Left ventricle myocardium inferior (tissue), 1 donor: ENCODE data around the gene NID1. TPM values are rescaled to one million over a fixed set of nuclear protein-coding genes. Genes with fewer than 3 reads are reported as not detected.

Experiments
- DNase-seq: peaks from one replicate; pipeline ENCODE4 v3.0.0-alpha.2; 2020
- H3K27ac ChIP-seq: fragments of 200-600 bp; replicated peaks from 2 replicates; pipeline ENCODE4 v1.8.0; 2021
- H3K27me3 ChIP-seq: fragments of 200-600 bp; 2 replicates; pipeline ENCODE4 v1.8.0; 2021; ENCODE audit warnings: low read depth
- H3K36me3 ChIP-seq: fragments of 200-600 bp; 2 replicates; pipeline ENCODE4 v1.8.0; 2021
- H3K4me1 ChIP-seq: fragments of 200-600 bp; 2 replicates; pipeline ENCODE4 v1.8.0; 2021
- H3K4me3 ChIP-seq: fragments of 200-600 bp; 2 replicates; pipeline ENCODE4 v1.8.0; 2021; ENCODE audit warnings: mild to moderate bottlenecking, moderate library complexity
- H3K9me3 ChIP-seq: fragments of 200-600 bp; replicated peaks from 2 replicates; pipeline ENCODE4 v1.8.0; 2021
- CTCF ChIP-seq: fragments of 200-600 bp; IDR thresholded peaks from 2 replicates; pipeline ENCODE4 v1.8.0; 2021; ENCODE audit warnings: antibody characterized with exemption, mild to moderate bottlenecking, borderline replicate concordance
- intact Hi-C: fragments of 100-400 bp; cut with micrococcal nuclease; formaldehyde crosslinking; loops from one replicate; pipeline ENCODE4 v1.11.0; 2022
- total RNA-seq: library from RNA; stranded (reverse); fragmentation: NEBNext Ultra II Directional; extraction: Animal tissue kit (Norgen Biotek cat#: 25700); gene quantifications from one replicate; pipeline ENCODE4 v1.2.1, GENCODE V29; 2021
- donor health status: DM: no; HTN: yes; CAD: no; lungs with severe emphysema.

Gene NID1
- total RNA-seq, 1 donor from 2014 or later: 40.4 TPM

- Histone ChIP-seq H3K27me3 (no peaks in the 10 kb centered on the region), H3K4me1 (peaks cover 54% of the 10 kb centered on the region), H3K27ac (peak overlapping the region; percentile 57), H3K9me3 (no peaks in the 10 kb centered on the region), H3K4me3 (no peak overlapping the region), H3K36me3 (peaks cover 73% of the 10 kb centered on the region)
- no peak for DNase-seq
- intact Hi-C loops: no loop called here
- no peak for TF ChIP-seq CTCF
Measured at GRCh38 chr1:236002572-236002971, 62.3 kb downstream of the NID1 start.

- intact Hi-C loops: no loop called here
- Histone ChIP-seq H3K4me1 (peaks cover 54% of the 10 kb centered on the region), H3K36me3 (peaks cover 73% of the 10 kb centered on the region), H3K27me3 (no peaks in the 10 kb centered on the region), H3K9me3 (no peaks in the 10 kb centered on the region), H3K27ac (peak overlapping the region; percentile 57), H3K4me3 (no peak overlapping the region)
- TF ChIP-seq CTCF: no peak
- DNase-seq: no peak
Measured at GRCh38 chr1:236002025-236002390, 62.9 kb downstream of the NID1 start.

GRCh38 chr1:236000781-236001180, 64.1 kb downstream of the NID1 start:
- no peak for TF ChIP-seq CTCF
- intact Hi-C loops: no loop called here
- peaks cover 73% of the 10 kb centered on the region for H3K36me3 ChIP-seq

GRCh38 chr1:235999259-235999925, 65.5 kb downstream of the NID1 start:
- no peak for TF ChIP-seq CTCF
- no peaks in the 10 kb centered on the region for H3K9me3 ChIP-seq
- peaks cover 76% of the 10 kb centered on the region for H3K36me3 ChIP-seq
- DNase-seq: no peak
- no peaks in the 10 kb centered on the region for H3K27me3 ChIP-seq
- H3K4me3 ChIP-seq: no peak overlapping the region
- H3K4me1 ChIP-seq: peaks cover 46% of the 10 kb centered on the region
- intact Hi-C loops: no loop called here
- H3K27ac ChIP-seq: peak overlapping the region; percentile 57

More at GRCh38 chr1:236000781-236001180, 64.1 kb downstream of the NID1 start:
- H3K4me3 ChIP-seq: no peak overlapping the region
- no peaks in the 10 kb centered on the region for H3K27me3 ChIP-seq
- H3K27ac ChIP-seq: peak overlapping the region; percentile 57
- H3K9me3 ChIP-seq: no peaks in the 10 kb centered on the region
- no peak for DNase-seq
- H3K4me1 ChIP-seq: peaks cover 47% of the 10 kb centered on the region

- peak overlapping the region; percentile 57 for H3K27ac ChIP-seq
- no peak for DNase-seq
- H3K4me1 ChIP-seq: peaks cover 46% of the 10 kb centered on the region
- H3K4me3 ChIP-seq: no peak overlapping the region
- no peaks in the 10 kb centered on the region for H3K27me3 ChIP-seq
- peaks cover 78% of the 10 kb centered on the region for H3K36me3 ChIP-seq
- no peak for TF ChIP-seq CTCF
- intact Hi-C loops: no loop called here
- no peaks in the 10 kb centered on the region for H3K9me3 ChIP-seq
Measured at GRCh38 chr1:235998812-235999211, 66.1 kb downstream of the NID1 start.
